ENCODE data around the gene SIX4. TPM values are rescaled to one million over a fixed set of nuclear protein-coding genes. Genes with fewer than 3 reads are reported as not detected.

SIX4 gene
- total and polyA plus RNA-seq, 4 donors: 1.0 to 7.1 (median 3.2) TPM

GRCh38 chr14:60753264-60754119, 29.3 kb upstream of the SIX4 start:
- H3K4me3 ChIP-seq: no peak overlapping the region
- DNase-seq: no peak
- H3K9me3 ChIP-seq (ENCODE audit: control insufficient read depth in 4 of 4, insufficient read depth in 3 of 4, low read length in 3 of 4): no peaks in the 10 kb centered on the region
- H3K36me3 ChIP-seq (ENCODE audit: control insufficient read depth in 4 of 4, insufficient read depth in 4 of 4, low read length in 4 of 4): peaks cover 0 to 6% (median 0%) of the 10 kb centered on the region in 4 donors
- no peak for ATAC-seq (ENCODE audit: insufficient read depth, low FRiP score)
- H3K4me1 ChIP-seq (ENCODE audit: control insufficient read depth in 5 of 5, insufficient read depth in 5 of 5, low read length in 5 of 5): peaks cover 0 to 9% (median 8%) of the 10 kb centered on the region in 5 donors
- no peak overlapping the region for H3K9ac ChIP-seq (ENCODE audit: insufficient read depth in 1 of 2, low read length in 2 of 2)
- WGBS, 2 donors: 32 to 66% methylated on average over 7 of the region's 7 CpGs
- no peak overlapping the region for H3K27ac ChIP-seq (ENCODE audit: low read depth in 1 of 2, low read length in 1 of 2)
- H3K27me3 ChIP-seq (ENCODE audit: control insufficient read depth in 3 of 3, insufficient read depth in 3 of 3, low read length in 2 of 3): no peaks in the 10 kb centered on the region
- no peak for TF ChIP-seq CTCF (IDR thresholded peaks at IDR 0.05; ENCODE audit: control extremely low read depth, extremely low read depth)

GRCh38 chr14:60744566-60744965, 20.4 kb upstream of the SIX4 start:
- DNase-seq: no peak
- H3K9me3 ChIP-seq (ENCODE audit: control insufficient read depth in 4 of 4, insufficient read depth in 3 of 4, low read length in 3 of 4): no peaks in the 10 kb centered on the region

GRCh38 chr14:60738843-60739508, 14.8 kb upstream of the SIX4 start:
- no peak for DNase-seq
- H3K4me3 ChIP-seq: no peak overlapping the region
- H3K36me3 ChIP-seq (ENCODE audit: control insufficient read depth in 4 of 4, insufficient read depth in 4 of 4, low read length in 4 of 4): no peaks in the 10 kb centered on the region
- peaks cover 0 to 22% (median 4%) of the 10 kb centered on the region in 5 donors for H3K4me1 ChIP-seq (ENCODE audit: control insufficient read depth in 5 of 5, insufficient read depth in 5 of 5, low read length in 5 of 5)
- ATAC-seq (ENCODE audit: insufficient read depth, low FRiP score): no peak
- no peak overlapping the region for H3K9ac ChIP-seq (ENCODE audit: insufficient read depth in 1 of 2, low read length in 2 of 2)
- H3K9me3 ChIP-seq (ENCODE audit: control insufficient read depth in 4 of 4, insufficient read depth in 3 of 4, low read length in 3 of 4): no peaks in the 10 kb centered on the region
- no peak overlapping the region for H3K27ac ChIP-seq (ENCODE audit: low read depth in 1 of 2, low read length in 1 of 2)
- H3K27me3 ChIP-seq (ENCODE audit: control insufficient read depth in 3 of 3, insufficient read depth in 3 of 3, low read length in 2 of 3): no peaks in the 10 kb centered on the region
- no peak for TF ChIP-seq CTCF (IDR thresholded peaks at IDR 0.05; ENCODE audit: control extremely low read depth, extremely low read depth)
- WGBS, 2 donors: 85 to 89% methylated on average over 4 of the region's 4 CpGs

More at GRCh38 chr14:60744566-60744965, 20.4 kb upstream of the SIX4 start:
- no peaks in the 10 kb centered on the region for H3K27me3 ChIP-seq (ENCODE audit: control insufficient read depth in 3 of 3, insufficient read depth in 3 of 3, low read length in 2 of 3)
- no peak for ATAC-seq (ENCODE audit: insufficient read depth, low FRiP score)
- no peak overlapping the region for H3K27ac ChIP-seq (ENCODE audit: low read depth in 1 of 2, low read length in 1 of 2)
- no peaks in the 10 kb centered on the region for H3K36me3 ChIP-seq (ENCODE audit: control insufficient read depth in 4 of 4, insufficient read depth in 4 of 4, low read length in 4 of 4)
- no peak overlapping the region for H3K4me3 ChIP-seq
- no peak for TF ChIP-seq CTCF (IDR thresholded peaks at IDR 0.05; ENCODE audit: control extremely low read depth, extremely low read depth)
- H3K9ac ChIP-seq (ENCODE audit: insufficient read depth in 1 of 2, low read length in 2 of 2): no peak overlapping the region
- H3K4me1 ChIP-seq (ENCODE audit: control insufficient read depth in 5 of 5, insufficient read depth in 5 of 5, low read length in 5 of 5): no peaks in the 10 kb centered on the region
